Keratinocyte (primary cell): ENCODE measurements around the gene COL8A2. TPM values are rescaled to one million over a fixed set of nuclear protein-coding genes. Genes with fewer than 3 reads are reported as not detected.

Source experiments
- DNase-seq: peaks from one replicate; pipeline ENCODE4 v3.0.0-alpha.2; 2011; ENCODE audit warnings: low read depth, missing footprints, low spot score
- FAIRE-seq: peaks from 2 replicates; lab custom pipeline; 2011; peaks lifted over from hg19 to GRCh38; lab: Jason Lieb, UNC
- H2AFZ ChIP-seq: 2 replicates; pipeline ENCODE4 v1.6.0; 2012; ENCODE audit warnings: low read length, control low read depth, inconsistent platforms; ENCODE audit not compliant: control insufficient read depth
- H3K27ac ChIP-seq: 2 replicates; pipeline ENCODE4 v1.5.1; 2011; ENCODE audit warnings: low read length; ENCODE audit not compliant: control insufficient read depth, insufficient read depth
- H3K27me3 ChIP-seq: 3 replicates; pipeline ENCODE4 v1.6.0; 2011; ENCODE audit warnings: low read length; ENCODE audit not compliant: control insufficient read depth, insufficient read depth; ENCODE audit errors: extremely low read depth
- H3K36me3 ChIP-seq, 2 experiments: 2 replicates in 1 of 2; 3 replicates in 1 of 2; pipeline ENCODE4 v1.5.1; 2011; ENCODE audit warnings: low read length in 2 of 2, mild to moderate bottlenecking in 1 of 2; ENCODE audit not compliant: control insufficient read depth in 2 of 2, insufficient read depth in 2 of 2; ENCODE audit errors: extremely low read depth in 1 of 2
- H3K4me1 ChIP-seq: 3 replicates; pipeline ENCODE4 v1.5.1; 2011; ENCODE audit warnings: low read length; ENCODE audit not compliant: control insufficient read depth, insufficient read depth; ENCODE audit errors: extremely low read depth
- H3K4me2 ChIP-seq: 3 replicates; pipeline ENCODE4 v1.6.0; 2011; ENCODE audit warnings: low read depth, low read length; ENCODE audit not compliant: control insufficient read depth, insufficient read depth; ENCODE audit errors: extremely low read depth
- H3K4me3 ChIP-seq, 3 experiments: fragments of 200-600 bp in 1 of 3; sonication (generic) in 1 of 3; 2 replicates in 2 of 3; 3 replicates in 1 of 3; pipeline ENCODE4 v1.5.1; 2011 to 2016; ENCODE audit warnings: low read length in 3 of 3, mild to moderate bottlenecking in 3 of 3, control low read depth in 2 of 3, inconsistent platforms in 1 of 3, low read depth in 1 of 3, mixed read lengths in 1 of 3, mixed run types in 1 of 3, moderate library complexity in 1 of 3; ENCODE audit not compliant: control insufficient read depth in 2 of 3, insufficient read depth in 2 of 3; ENCODE audit errors: extremely low read depth in 1 of 3
- H3K79me2 ChIP-seq: 2 replicates; pipeline ENCODE4 v1.6.0; 2012; ENCODE audit warnings: low read length; ENCODE audit not compliant: control insufficient read depth, insufficient read depth
- H3K9ac ChIP-seq: 3 replicates; pipeline ENCODE4 v1.6.0; 2011; ENCODE audit warnings: low read length; ENCODE audit not compliant: control insufficient read depth, insufficient read depth; ENCODE audit errors: extremely low read depth
- H3K9me1 ChIP-seq: 3 replicates; pipeline ENCODE4 v1.6.0; 2011; ENCODE audit warnings: low read length; ENCODE audit not compliant: control insufficient read depth, insufficient read depth; ENCODE audit errors: extremely low read depth
- H3K9me3 ChIP-seq: 2 replicates; pipeline ENCODE4 v1.5.1; 2012; ENCODE audit warnings: low read depth, low read length; ENCODE audit not compliant: control insufficient read depth
- H4K20me1 ChIP-seq: 3 replicates; pipeline ENCODE4 v1.6.0; 2011; ENCODE audit warnings: low read length; ENCODE audit not compliant: control insufficient read depth, insufficient read depth; ENCODE audit errors: extremely low read depth
- EZH2 ChIP-seq: IDR thresholded peaks from one replicate; pipeline ENCODE4 v1.6.1; 2012; ENCODE audit warnings: inconsistent platforms, mild to moderate bottlenecking, low read length, moderate library complexity
- dilution Hi-C: fragments of 300-500 bp; cut with MboI; formaldehyde crosslinking; loops from one replicate; pipeline ENCODE4 v1.7.0; 2020; ENCODE audit warnings: low sequenced_read_pairs; ENCODE audit not compliant: extremely low pct_ligation_motif_present
- polyA plus RNA-seq, 5 experiments: library from polyadenylated mRNA; depleted of rRNA in 3 of 5; stranded (reverse) in 3 of 5; stranded (forward) in 1 of 5; unstranded in 1 of 5; fragments of >200 nt; gene quantifications; 1 replicate in 1 of 5; 2 replicates in 3 of 5; 3 replicates in 1 of 5; pipeline versions ENCODE4 v1.2.1 to v1.2.3, GENCODE V29; 2011 to 2012; ENCODE audit warnings: missing spikeins in 2 of 5, low read depth in 1 of 5, low replicate concordance in 1 of 5
- TF ChIP-seq, protein P1 (sequence below), 3 experiments: IDR thresholded peaks in 1 of 3; conservative IDR thresholded peaks in 1 of 3; optimal IDR thresholded peaks in 1 of 3; 2 replicates in 2 of 3; 3 replicates in 1 of 3; pipeline versions ENCODE3 to v1.5.1; 2011; ENCODE audit warnings: low read length in 3 of 3, mild to moderate bottlenecking in 3 of 3, moderate library complexity in 2 of 3, control low read depth in 1 of 3, inconsistent platforms in 1 of 3; ENCODE audit not compliant: insufficient read depth in 2 of 3; ENCODE audit errors: extremely low read depth in 1 of 3

COL8A2 gene
- polyA plus RNA-seq, 1 donor (not counting 4 experiments of a cell fraction or from before 2014, with no cell fraction given), result 0.09 TPM

DNA sequence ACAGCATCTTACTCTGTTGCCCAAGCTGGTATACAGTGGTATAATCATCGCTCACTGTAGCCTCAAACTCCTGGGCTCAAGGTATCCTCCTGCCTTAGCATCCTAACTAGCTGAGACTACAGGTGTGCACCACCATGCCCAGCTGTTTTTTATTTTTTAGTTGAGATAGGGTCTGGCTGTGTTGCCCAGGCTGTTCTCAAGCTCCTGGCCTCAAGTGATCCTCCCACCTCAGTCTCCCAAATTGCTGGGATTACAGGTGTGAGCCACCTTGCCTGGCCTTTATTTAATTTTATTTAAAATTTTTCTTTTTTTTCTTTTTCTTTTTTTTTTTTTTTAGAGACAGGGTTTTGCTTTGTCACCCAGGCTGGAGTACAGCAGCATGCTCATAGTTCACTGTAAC, 40.1 kb upstream of the COL8A2 start:
- dilution Hi-C loops, result no loop called here
- no peak for TF ChIP-seq EZH2
- TF ChIP-seq, protein P1, sequence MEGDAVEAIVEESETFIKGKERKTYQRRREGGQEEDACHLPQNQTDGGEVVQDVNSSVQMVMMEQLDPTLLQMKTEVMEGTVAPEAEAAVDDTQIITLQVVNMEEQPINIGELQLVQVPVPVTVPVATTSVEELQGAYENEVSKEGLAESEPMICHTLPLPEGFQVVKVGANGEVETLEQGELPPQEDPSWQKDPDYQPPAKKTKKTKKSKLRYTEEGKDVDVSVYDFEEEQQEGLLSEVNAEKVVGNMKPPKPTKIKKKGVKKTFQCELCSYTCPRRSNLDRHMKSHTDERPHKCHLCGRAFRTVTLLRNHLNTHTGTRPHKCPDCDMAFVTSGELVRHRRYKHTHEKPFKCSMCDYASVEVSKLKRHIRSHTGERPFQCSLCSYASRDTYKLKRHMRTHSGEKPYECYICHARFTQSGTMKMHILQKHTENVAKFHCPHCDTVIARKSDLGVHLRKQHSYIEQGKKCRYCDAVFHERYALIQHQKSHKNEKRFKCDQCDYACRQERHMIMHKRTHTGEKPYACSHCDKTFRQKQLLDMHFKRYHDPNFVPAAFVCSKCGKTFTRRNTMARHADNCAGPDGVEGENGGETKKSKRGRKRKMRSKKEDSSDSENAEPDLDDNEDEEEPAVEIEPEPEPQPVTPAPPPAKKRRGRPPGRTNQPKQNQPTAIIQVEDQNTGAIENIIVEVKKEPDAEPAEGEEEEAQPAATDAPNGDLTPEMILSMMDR (optimal IDR thresholded peaks at IDR 0.05 in 1 of 3, IDR thresholded peaks at IDR 0.05 in 1 of 3, conservative IDR thresholded peaks at IDR 0.05 in 1 of 3; ENCODE audit: extremely low read depth in 1 of 3, insufficient read depth in 2 of 3, low read length in 3 of 3), result no peak

DNA sequence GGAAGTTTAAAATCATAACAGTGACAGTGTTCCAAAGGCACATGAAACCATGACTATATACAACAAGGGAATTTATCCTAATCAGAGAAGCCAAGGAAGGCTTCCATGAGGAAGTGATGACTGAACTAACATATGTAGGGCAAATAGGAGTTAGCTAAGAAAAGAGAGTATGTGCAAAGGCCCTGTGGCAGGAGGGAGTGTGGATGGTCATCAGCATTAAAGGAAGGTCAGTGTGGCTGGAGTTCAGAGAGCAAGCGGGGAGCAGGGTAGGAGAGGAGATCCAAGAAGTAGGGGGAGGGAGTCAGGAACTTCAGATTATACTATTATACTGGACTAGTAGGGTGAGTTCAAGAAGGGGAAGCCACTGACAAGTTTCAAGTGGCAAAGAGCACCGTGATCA, 39.3 kb upstream of the COL8A2 start:
- Histone ChIP-seq H3K4me3 (no peak overlapping the region), H3K4me2 (no peak overlapping the region), H3K27me3 (no peaks in the 10 kb centered on the region), H3K27ac (peak overlapping the region; percentile 98), H3K36me3 (peaks cover 13 to 44% of the 10 kb centered on the region in 2 experiments), H3K9me3 (no peaks in the 10 kb centered on the region), H3K4me1 (peaks cover 79% of the 10 kb centered on the region), H3K79me2 (peaks cover 93% of the 10 kb centered on the region), H3K9me1 (no peaks in the 10 kb centered on the region), H4K20me1 (no peaks in the 10 kb centered on the region), H3K9ac (peak overlapping the region; percentile 9), H2AFZ (no peak overlapping the region)
- DNase-seq, result no peak
- no peak for FAIRE-seq
- dilution Hi-C loops, result no loop called here
- TF ChIP-seq, protein P1 (optimal IDR thresholded peaks at IDR 0.05 in 1 of 3, IDR thresholded peaks at IDR 0.05 in 1 of 3, conservative IDR thresholded peaks at IDR 0.05 in 1 of 3; ENCODE audit: extremely low read depth in 1 of 3, insufficient read depth in 2 of 3, low read length in 3 of 3), result no peak

More for the DNA sequence above, 40.1 kb upstream of the COL8A2 start:
- no peaks in the 10 kb centered on the region for H3K9me3 ChIP-seq
- H3K27ac ChIP-seq, result peak overlapping the region; percentile 98
- H3K4me1 ChIP-seq, result peaks cover 79% of the 10 kb centered on the region
- H3K36me3 ChIP-seq, result peaks cover 14 to 41% of the 10 kb centered on the region in 2 experiments
- no peaks in the 10 kb centered on the region for H3K9me1 ChIP-seq
- FAIRE-seq (no peak), DNase-seq (no peak)
- no peak overlapping the region for H2AFZ ChIP-seq
- no peaks in the 10 kb centered on the region for H4K20me1 ChIP-seq
- H3K27me3 ChIP-seq, result no peaks in the 10 kb centered on the region
- no peak overlapping the region for H3K4me3 ChIP-seq
- no peak overlapping the region for H3K9ac ChIP-seq
- H3K79me2 ChIP-seq, result peaks cover 91% of the 10 kb centered on the region
- no peak overlapping the region for H3K4me2 ChIP-seq
